Epithelial cell of umbilical artery (primary cell): ENCODE data around the gene PAX2. TPM values are rescaled to one million over a fixed set of nuclear protein-coding genes. Genes with fewer than 3 reads are reported as not detected.

ENCODE experiments used
- total RNA-seq: library from RNA; depleted of rRNA; stranded (reverse); fragments of >200 nt; gene quantifications from 2 replicates; pipeline ENCODE4 v1.2.3, GENCODE V29; 2014

The PAX2 gene
- total RNA-seq: not detected in 2 replicates

GRCh38 chr10:100744987-100745881 is at the start of gene PAX2:
Gene PAX2, plus strand, starts transcription at chr10:100745582. Its CDS starts 679 bp downstream, at chr10:100746261.

Other genes starting within 250 kb of the PAX2 start
- gene SEC31B, start 225.7 kb upstream of the PAX2 start, total RNA-seq: 0.97 and 2.0 TPM in 2 replicates
- 171 and 213 TPM in 2 replicates for gene NDUFB8, start 215.7 kb upstream of the PAX2 start, total RNA-seq
- 6.5 and 6.7 TPM in 2 replicates for gene HIF1AN, start 209.6 kb upstream of the PAX2 start, total RNA-seq
- 14.0 and 25.8 TPM in 2 replicates for gene SLF2, start 167.4 kb downstream of the PAX2 start, total RNA-seq
- gene SEMA4G, start 223.9 kb downstream of the PAX2 start, total RNA-seq: 0.30 and 0.65 TPM in 2 replicates
- 58.1 and 83.1 TPM in 2 replicates for gene MRPL43, start 241.9 kb downstream of the PAX2 start, total RNA-seq
- 8.8 and 10.9 TPM in 2 replicates for gene TWNK, start 242.0 kb downstream of the PAX2 start, total RNA-seq